Mesenchymal stem cell (in vitro differentiated cells and primary cell): Measurements from ENCODE around the gene ADAMTS14. TPM values are rescaled to one million over a fixed set of nuclear protein-coding genes. Genes with fewer than 3 reads are reported as not detected.

Experiments used
- DNase-seq: peaks from one replicate; pipeline ENCODE4 v3.0.0-alpha.2; 2013
- H2AFZ ChIP-seq: one replicate; pipeline ENCODE4 v1.6.1; 2013; ENCODE audit warnings: low read depth, mild to moderate bottlenecking, control low read depth, inconsistent platforms, low read length, moderate library complexity
- H2AK5ac ChIP-seq: 2 replicates; pipeline ENCODE4 v1.6.1; 2013; ENCODE audit warnings: low read length, moderate library complexity, mild to moderate bottlenecking, inconsistent platforms; ENCODE audit not compliant: severe bottlenecking
- H2BK120ac ChIP-seq: one replicate; pipeline ENCODE4 v1.6.1; 2013; ENCODE audit warnings: low read depth, mild to moderate bottlenecking, inconsistent platforms, low read length, moderate library complexity
- H2BK12ac ChIP-seq, 2 experiments: one replicate each; pipeline ENCODE4 v1.6.1; 2013; ENCODE audit warnings: inconsistent platforms in 2 of 2, low read length in 2 of 2, mild to moderate bottlenecking in 2 of 2, moderate library complexity in 2 of 2, control low read depth in 1 of 2
- H2BK15ac ChIP-seq: one replicate; pipeline ENCODE4 v1.6.1; 2013; ENCODE audit warnings: mild to moderate bottlenecking, low read depth, inconsistent platforms; ENCODE audit not compliant: poor library complexity, severe bottlenecking
- H2BK5ac ChIP-seq: 2 replicates; pipeline ENCODE4 v1.6.1; 2013; ENCODE audit warnings: low read depth, mild to moderate bottlenecking, low read length, control low read depth, inconsistent platforms; ENCODE audit not compliant: poor library complexity, severe bottlenecking
- H3K14ac ChIP-seq, 2 experiments: one replicate each; pipeline ENCODE4 v1.6.1; 2013; ENCODE audit warnings: inconsistent platforms in 2 of 2, low read length in 2 of 2, control low read depth in 1 of 2, mild to moderate bottlenecking in 1 of 2, moderate library complexity in 1 of 2
- H3K18ac ChIP-seq, 2 experiments: one replicate each; pipeline ENCODE4 v1.6.1; 2013; ENCODE audit warnings: inconsistent platforms in 2 of 2, low read length in 2 of 2, control low read depth in 1 of 2, low read depth in 1 of 2, mild to moderate bottlenecking in 1 of 2
- H3K23ac ChIP-seq, 2 experiments: one replicate each; pipeline ENCODE4 v1.6.1; 2013; ENCODE audit warnings: inconsistent platforms in 2 of 2, low read length in 2 of 2, mild to moderate bottlenecking in 2 of 2, moderate library complexity in 2 of 2, control low read depth in 1 of 2
- H3K27ac ChIP-seq: 2 replicates; pipeline ENCODE4 v1.5.1; 2013; ENCODE audit warnings: mild to moderate bottlenecking, moderate library complexity, low read length, control low read depth, inconsistent platforms; ENCODE audit not compliant: poor library complexity, severe bottlenecking
- H3K27me3 ChIP-seq, 2 experiments: 2 replicates each; pipeline versions ENCODE4 v1.6.1 to v1.7.0; 2013; ENCODE audit warnings: low read length in 2 of 2, mild to moderate bottlenecking in 2 of 2, moderate library complexity in 2 of 2, control low read depth in 1 of 2, inconsistent platforms in 1 of 2; ENCODE audit not compliant: control insufficient read depth in 1 of 2, insufficient read depth in 1 of 2
- H3K36me3 ChIP-seq, 2 experiments: 2 replicates each; pipeline versions ENCODE4 v1.6.1 to v1.7.0; 2013; ENCODE audit warnings: low read length in 2 of 2, control low read depth in 1 of 2, inconsistent platforms in 1 of 2, low read depth in 1 of 2, mild to moderate bottlenecking in 1 of 2; ENCODE audit not compliant: insufficient read depth in 2 of 2, control insufficient read depth in 1 of 2
- H3K4ac ChIP-seq, 2 experiments: one replicate each; pipeline ENCODE4 v1.6.1; 2013; ENCODE audit warnings: inconsistent platforms in 2 of 2, low read length in 2 of 2, mild to moderate bottlenecking in 2 of 2, moderate library complexity in 2 of 2, control low read depth in 1 of 2, low read depth in 1 of 2
- H3K4me1 ChIP-seq: 2 replicates; pipeline ENCODE4 v1.6.1; 2013; ENCODE audit warnings: low read depth, low read length, control low read depth; ENCODE audit not compliant: control insufficient read depth, insufficient read depth
- H3K4me2 ChIP-seq: 2 replicates; pipeline ENCODE4 v1.6.1; 2013; ENCODE audit warnings: low read length, mild to moderate bottlenecking, inconsistent platforms; ENCODE audit not compliant: poor library complexity, severe bottlenecking
- H3K4me3 ChIP-seq, 2 experiments: 2 replicates each; pipeline versions ENCODE4 v1.5.1 to v1.7.0; 2013; ENCODE audit warnings: low read length in 2 of 2, mild to moderate bottlenecking in 2 of 2, control low read depth in 1 of 2, low read depth in 1 of 2; ENCODE audit not compliant: insufficient read depth in 1 of 2
- H3K79me1 ChIP-seq: replicated peaks from 2 replicates; pipeline ENCODE4 v1.6.1; 2013; ENCODE audit warnings: mild to moderate bottlenecking, control low read depth, low read length, inconsistent platforms; ENCODE audit not compliant: poor library complexity, severe bottlenecking
- H3K9ac ChIP-seq: 2 replicates; pipeline ENCODE4 v1.7.0; 2013; ENCODE audit warnings: mild to moderate bottlenecking, low read length, moderate library complexity
- H3K9me3 ChIP-seq: 2 replicates; pipeline ENCODE4 v1.7.0; 2013; ENCODE audit warnings: mild to moderate bottlenecking, low read length; ENCODE audit not compliant: control insufficient read depth
- H4K8ac ChIP-seq: one replicate; pipeline ENCODE4 v1.6.1; 2013; ENCODE audit warnings: inconsistent platforms, mild to moderate bottlenecking, low read length, moderate library complexity
- H4K91ac ChIP-seq: one replicate; pipeline ENCODE4 v1.6.1; 2013; ENCODE audit warnings: mild to moderate bottlenecking, low read length, inconsistent platforms
- WGBS: methylation state at CpG from one replicate; pipeline ENCODE4 v1.1.7; 2013; ENCODE audit warnings: mixed read lengths; 5-methylcytosine and 5-hydroxymethylcytosine counted together
- small RNA-seq: library from polyadenylated mRNA; stranded (forward); fragments of <200 nt; extraction: miRNeasy Mini kit (QIAGEN cat#:217004); gene quantifications from one replicate; pipeline ENCODE3, GENCODE V24; 2013; ENCODE audit warnings: low read depth

The ADAMTS14 gene

DNA sequence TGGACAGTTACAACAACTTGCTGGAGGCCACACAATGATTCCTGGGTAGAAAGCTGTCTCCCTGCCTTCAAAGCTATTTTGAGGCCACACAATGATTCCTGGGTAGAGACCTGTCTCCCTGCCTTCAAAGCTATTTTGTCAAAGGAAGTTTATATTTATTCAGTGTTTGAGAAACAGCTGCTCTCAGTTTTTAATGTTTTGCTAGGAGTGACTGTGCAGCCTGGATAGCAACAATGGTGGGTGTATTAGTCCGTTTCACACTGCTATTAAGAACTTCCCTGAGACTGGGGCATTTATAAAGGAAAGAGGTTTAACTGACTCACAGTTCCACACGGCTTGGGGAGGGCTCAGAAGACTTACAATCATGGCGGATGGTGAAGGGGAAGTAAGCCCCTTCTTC, 139.6 kb downstream of the ADAMTS14 start:
- Histone ChIP-seq H2BK5ac (no peak overlapping the region), H4K91ac (no peak overlapping the region), H3K27ac (no peak overlapping the region), H3K79me1 (no peaks in the 10 kb centered on the region), H2BK12ac (no peak overlapping the region), H3K36me3 (no peaks in the 10 kb centered on the region), H3K4ac (no peak overlapping the region), H2BK120ac (no peak overlapping the region), H3K9ac (no peak overlapping the region), H3K14ac (no peak overlapping the region), H3K4me2 (no peak overlapping the region), H4K8ac (no peak overlapping the region), H3K23ac (no peak overlapping the region), H3K4me1 (peaks cover 8% of the 10 kb centered on the region), H3K4me3 (no peak overlapping the region), H3K18ac (no peak overlapping the region), H3K9me3 (no peaks in the 10 kb centered on the region), H2BK15ac (no peak overlapping the region), H2AK5ac (no peak overlapping the region), H3K27me3 (peaks cover 5 to 18% of the 10 kb centered on the region in 2 experiments), H2AFZ (no peak overlapping the region)
- WGBS = 73% methylated on average over 3 of the region's 3 CpGs
- DNase-seq = no peak

Small RNA genes within 50 kb of the gene (small RNA-seq; reads per million reads assigned to genes)
- not detected for gene RPS26P40
